Measurements from ENCODE around the gene MT1A.

The MT1A gene

DNA sequence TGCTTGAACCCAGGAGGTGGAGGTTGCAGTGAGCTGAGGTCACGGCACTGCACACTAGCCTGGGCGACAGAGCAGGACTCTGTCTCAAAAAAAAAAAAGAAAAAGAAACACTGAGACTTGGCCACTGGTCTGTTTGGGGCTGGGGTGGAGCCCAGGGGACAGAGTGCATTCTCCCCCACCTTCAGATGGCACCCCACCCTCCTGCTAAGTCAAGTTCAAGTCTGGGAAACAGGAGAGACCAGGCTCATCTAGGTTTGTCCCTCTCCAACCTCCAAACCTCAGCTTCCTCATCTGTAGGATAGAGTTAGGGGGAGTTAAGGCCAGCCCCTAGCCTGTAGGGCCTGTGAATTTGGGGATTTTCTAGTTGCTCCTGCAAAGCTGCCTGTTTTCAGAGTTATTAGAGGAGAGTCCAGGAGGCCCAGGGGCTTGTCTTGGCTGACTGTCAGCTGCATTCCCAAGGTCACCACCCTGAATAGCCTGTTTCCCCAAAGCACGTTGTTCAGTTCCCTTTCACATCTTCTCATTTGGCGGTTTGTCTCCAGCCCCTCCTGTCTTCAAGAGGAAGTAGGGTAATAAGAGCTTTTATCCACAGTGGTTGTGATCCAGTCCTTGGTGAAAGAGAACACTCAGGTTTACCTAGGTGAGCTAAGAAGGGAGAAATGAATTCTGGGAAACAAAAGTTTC is 46.9 kb upstream of the MT1A start:
- TF ChIP-seq ZFP30 (CRISPR knock-in tag; IDR thresholded peaks at IDR 0.05) (no peak), ZNF565 (CRISPR knock-in tag; conservative IDR thresholded peaks at IDR 0.05; ENCODE audit: low read depth) (no peak), SNAI2 (CRISPR knock-in tag; IDR thresholded peaks at IDR 0.05) (no peak)

DNA sequence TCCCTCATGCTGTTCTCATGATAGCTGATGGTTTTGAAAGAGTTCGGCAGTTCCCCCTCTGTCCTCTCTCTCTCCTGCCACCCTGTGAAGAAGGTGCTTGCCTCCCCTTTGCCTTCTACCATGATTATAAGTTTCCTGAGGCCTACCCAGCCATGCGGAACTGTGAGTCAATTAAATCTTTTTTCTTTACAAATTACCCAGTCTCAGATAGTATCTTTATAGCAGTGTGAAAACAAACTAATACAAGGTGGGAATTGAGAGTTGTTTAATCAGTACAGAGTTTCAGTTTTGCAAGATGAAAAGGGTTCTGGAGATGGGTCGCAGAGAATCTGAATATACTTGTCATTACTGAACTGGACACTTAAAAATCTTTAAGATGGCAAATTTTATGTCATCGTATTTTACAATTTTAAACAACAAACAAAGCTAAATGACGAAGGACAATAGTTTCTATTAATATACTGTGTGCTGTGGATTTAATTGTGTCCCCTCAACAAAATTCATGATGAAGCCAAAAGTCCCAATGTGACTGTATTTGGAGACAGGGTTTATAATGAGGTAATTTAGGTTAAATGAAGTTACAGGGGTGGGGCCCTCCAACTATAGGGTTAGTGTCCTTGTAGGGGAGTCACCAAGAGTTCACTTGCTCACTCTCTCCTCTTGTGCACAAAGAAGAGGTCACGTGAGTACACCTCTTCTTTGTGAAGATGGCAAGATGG is 44.7 kb upstream of the MT1A start:
- no peak for ATAC-seq

More for the DNA sequence above, 46.9 kb upstream of the MT1A start:
- ATAC-seq = no peak

DNA sequence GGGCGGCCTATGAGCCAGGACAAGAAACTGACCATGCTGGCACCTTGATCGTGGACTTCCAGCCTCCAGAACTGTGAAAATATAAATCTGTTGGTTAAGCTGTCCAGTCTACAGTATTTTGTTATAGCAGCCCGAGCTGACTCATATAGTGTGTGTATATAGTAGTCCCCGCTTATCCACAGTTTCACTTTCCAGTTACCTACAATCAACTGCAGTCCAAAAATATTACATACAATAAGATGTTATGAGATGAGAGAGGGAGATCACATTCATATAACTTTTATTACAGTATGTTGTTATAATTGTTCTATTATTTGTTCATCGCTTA is 44.2 kb upstream of the MT1A start:
- TF ChIP-seq, protein P1, sequence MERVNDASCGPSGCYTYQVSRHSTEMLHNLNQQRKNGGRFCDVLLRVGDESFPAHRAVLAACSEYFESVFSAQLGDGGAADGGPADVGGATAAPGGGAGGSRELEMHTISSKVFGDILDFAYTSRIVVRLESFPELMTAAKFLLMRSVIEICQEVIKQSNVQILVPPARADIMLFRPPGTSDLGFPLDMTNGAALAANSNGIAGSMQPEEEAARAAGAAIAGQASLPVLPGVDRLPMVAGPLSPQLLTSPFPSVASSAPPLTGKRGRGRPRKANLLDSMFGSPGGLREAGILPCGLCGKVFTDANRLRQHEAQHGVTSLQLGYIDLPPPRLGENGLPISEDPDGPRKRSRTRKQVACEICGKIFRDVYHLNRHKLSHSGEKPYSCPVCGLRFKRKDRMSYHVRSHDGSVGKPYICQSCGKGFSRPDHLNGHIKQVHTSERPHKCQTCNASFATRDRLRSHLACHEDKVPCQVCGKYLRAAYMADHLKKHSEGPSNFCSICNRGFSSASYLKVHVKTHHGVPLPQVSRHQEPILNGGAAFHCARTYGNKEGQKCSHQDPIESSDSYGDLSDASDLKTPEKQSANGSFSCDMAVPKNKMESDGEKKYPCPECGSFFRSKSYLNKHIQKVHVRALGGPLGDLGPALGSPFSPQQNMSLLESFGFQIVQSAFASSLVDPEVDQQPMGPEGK (CRISPR knock-in tag; IDR thresholded peaks at IDR 0.05; ENCODE audit: borderline replicate concordance) = no peak
- TF ChIP-seq ZC3H10 (CRISPR knock-in tag; IDR thresholded peaks at IDR 0.05) = no peak
- TF ChIP-seq ZNF565 (CRISPR knock-in tag; conservative IDR thresholded peaks at IDR 0.05; ENCODE audit: low read depth) = no peak
- no peak for TF ChIP-seq PPARA (CRISPR knock-in tag; IDR thresholded peaks at IDR 0.05; ENCODE audit: borderline replicate concordance)
- TF ChIP-seq TOX (CRISPR knock-in tag; IDR thresholded peaks at IDR 0.05; ENCODE audit: borderline replicate concordance) = no peak
- TF ChIP-seq SNAI2 (CRISPR knock-in tag; IDR thresholded peaks at IDR 0.05) = no peak
- TF ChIP-seq, protein P2, sequence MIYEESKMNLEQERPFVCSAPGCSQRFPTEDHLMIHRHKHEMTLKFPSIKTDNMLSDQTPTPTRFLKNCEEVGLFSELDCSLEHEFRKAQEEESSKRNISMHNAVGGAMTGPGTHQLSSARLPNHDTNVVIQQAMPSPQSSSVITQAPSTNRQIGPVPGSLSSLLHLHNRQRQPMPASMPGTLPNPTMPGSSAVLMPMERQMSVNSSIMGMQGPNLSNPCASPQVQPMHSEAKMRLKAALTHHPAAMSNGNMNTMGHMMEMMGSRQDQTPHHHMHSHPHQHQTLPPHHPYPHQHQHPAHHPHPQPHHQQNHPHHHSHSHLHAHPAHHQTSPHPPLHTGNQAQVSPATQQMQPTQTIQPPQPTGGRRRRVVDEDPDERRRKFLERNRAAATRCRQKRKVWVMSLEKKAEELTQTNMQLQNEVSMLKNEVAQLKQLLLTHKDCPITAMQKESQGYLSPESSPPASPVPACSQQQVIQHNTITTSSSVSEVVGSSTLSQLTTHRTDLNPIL (CRISPR knock-in tag; IDR thresholded peaks at IDR 0.05; ENCODE audit: low read depth) = no peak
- TF ChIP-seq ESRRG (CRISPR knock-in tag; IDR thresholded peaks at IDR 0.05) = no peak
- no peak for TF ChIP-seq BACH2 (CRISPR knock-in tag; IDR thresholded peaks at IDR 0.05; ENCODE audit: borderline replicate concordance)
- TF ChIP-seq ZFP3 (CRISPR knock-in tag; IDR thresholded peaks at IDR 0.05) = no peak
- no peak for TF ChIP-seq ZNF8 (CRISPR knock-in tag; IDR thresholded peaks at IDR 0.05)
- TF ChIP-seq ISL1 (CRISPR knock-in tag; IDR thresholded peaks at IDR 0.05) = no peak
- no peak for TF ChIP-seq ZFP30 (CRISPR knock-in tag; IDR thresholded peaks at IDR 0.05)
- no peak for TF ChIP-seq ZNF70 (CRISPR knock-in tag; IDR thresholded peaks at IDR 0.05)
- no peak for TF ChIP-seq GLIS3 (CRISPR knock-in tag; IDR thresholded peaks at IDR 0.05)
- TF ChIP-seq RARB (CRISPR knock-in tag; IDR thresholded peaks at IDR 0.05) = no peak
- TF ChIP-seq, protein P3, sequence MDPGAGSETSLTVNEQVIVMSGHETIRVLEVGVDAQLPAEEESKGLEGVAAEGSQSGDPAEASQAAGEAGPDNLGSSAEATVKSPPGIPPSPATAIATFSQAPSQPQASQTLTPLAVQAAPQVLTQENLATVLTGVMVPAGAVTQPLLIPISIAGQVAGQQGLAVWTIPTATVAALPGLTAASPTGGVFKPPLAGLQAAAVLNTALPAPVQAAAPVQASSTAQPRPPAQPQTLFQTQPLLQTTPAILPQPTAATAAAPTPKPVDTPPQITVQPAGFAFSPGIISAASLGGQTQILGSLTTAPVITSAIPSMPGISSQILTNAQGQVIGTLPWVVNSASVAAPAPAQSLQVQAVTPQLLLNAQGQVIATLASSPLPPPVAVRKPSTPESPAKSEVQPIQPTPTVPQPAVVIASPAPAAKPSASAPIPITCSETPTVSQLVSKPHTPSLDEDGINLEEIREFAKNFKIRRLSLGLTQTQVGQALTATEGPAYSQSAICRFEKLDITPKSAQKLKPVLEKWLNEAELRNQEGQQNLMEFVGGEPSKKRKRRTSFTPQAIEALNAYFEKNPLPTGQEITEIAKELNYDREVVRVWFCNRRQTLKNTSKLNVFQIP (CRISPR knock-in tag; IDR thresholded peaks at IDR 0.05; ENCODE audit: borderline replicate concordance, low read depth) = no peak
- TF ChIP-seq CSDC2 (CRISPR knock-in tag; IDR thresholded peaks at IDR 0.05) = no peak
- ATAC-seq = no peak

More for the DNA sequence above, 44.7 kb upstream of the MT1A start:
- TF ChIP-seq ARNTL (CRISPR knock-in tag; IDR thresholded peaks at IDR 0.05; ENCODE audit: borderline replicate concordance, low read depth) = no peak
- TF ChIP-seq ZNF70 (CRISPR knock-in tag; IDR thresholded peaks at IDR 0.05) = no peak
- TF ChIP-seq, protein P4, sequence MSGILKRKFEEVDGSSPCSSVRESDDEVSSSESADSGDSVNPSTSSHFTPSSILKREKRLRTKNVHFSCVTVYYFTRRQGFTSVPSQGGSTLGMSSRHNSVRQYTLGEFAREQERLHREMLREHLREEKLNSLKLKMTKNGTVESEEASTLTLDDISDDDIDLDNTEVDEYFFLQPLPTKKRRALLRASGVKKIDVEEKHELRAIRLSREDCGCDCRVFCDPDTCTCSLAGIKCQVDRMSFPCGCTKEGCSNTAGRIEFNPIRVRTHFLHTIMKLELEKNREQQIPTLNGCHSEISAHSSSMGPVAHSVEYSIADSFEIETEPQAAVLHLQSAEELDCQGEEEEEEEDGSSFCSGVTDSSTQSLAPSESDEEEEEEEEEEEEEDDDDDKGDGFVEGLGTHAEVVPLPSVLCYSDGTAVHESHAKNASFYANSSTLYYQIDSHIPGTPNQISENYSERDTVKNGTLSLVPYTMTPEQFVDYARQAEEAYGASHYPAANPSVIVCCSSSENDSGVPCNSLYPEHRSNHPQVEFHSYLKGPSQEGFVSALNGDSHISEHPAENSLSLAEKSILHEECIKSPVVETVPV (CRISPR knock-in tag; IDR thresholded peaks at IDR 0.05) = no peak
- TF ChIP-seq OSR1 (CRISPR knock-in tag; IDR thresholded peaks at IDR 0.05) = no peak

DNA sequence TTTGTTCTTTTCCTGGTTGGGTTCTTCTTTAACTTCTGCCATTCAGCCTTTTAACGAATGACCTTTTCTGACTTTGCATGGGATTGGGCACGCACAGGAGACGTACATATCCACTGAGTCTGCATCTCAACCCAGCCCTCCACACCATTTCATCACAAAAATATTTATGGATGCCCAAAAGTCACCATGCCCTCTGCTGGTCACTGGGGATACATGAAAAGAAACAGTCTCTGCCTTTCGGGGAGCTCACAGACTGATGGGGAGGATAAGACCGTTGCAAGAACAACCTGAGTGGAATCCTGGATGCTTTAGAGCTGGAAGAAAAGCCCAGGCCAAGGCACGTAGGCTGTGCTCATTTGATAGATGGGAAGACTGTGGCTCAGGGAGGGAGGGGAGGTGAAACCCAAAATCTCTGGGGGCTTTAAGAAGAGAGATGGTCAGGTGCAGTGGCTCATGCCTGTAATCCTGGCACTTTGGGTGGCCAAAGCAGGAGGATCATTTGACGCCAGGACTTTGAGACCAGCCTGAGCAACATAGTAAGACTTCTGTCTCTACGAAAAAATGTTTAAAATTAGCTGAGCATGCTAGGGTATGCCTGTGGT is 38.0 kb upstream of the MT1A start:
- ATAC-seq = peak; percentile 95
- TF ChIP-seq ZNF8 (CRISPR knock-in tag; IDR thresholded peaks at IDR 0.05) (no peak), ZFP3 (CRISPR knock-in tag; IDR thresholded peaks at IDR 0.05) (no peak), TOX (CRISPR knock-in tag; IDR thresholded peaks at IDR 0.05; ENCODE audit: borderline replicate concordance) (no peak), RARB (CRISPR knock-in tag; IDR thresholded peaks at IDR 0.05) (no peak), ISL1 (CRISPR knock-in tag; IDR thresholded peaks at IDR 0.05) (no peak), ARNTL (CRISPR knock-in tag; IDR thresholded peaks at IDR 0.05; ENCODE audit: borderline replicate concordance, low read depth) (no peak), OSR1 (CRISPR knock-in tag; IDR thresholded peaks at IDR 0.05) (no peak), ESRRG (CRISPR knock-in tag; IDR thresholded peaks at IDR 0.05) (no peak)
- TF ChIP-seq, protein P2 (CRISPR knock-in tag; IDR thresholded peaks at IDR 0.05; ENCODE audit: low read depth) = no peak
- TF ChIP-seq, protein P4 (CRISPR knock-in tag; IDR thresholded peaks at IDR 0.05) = no peak
- TF ChIP-seq, protein P5, sequence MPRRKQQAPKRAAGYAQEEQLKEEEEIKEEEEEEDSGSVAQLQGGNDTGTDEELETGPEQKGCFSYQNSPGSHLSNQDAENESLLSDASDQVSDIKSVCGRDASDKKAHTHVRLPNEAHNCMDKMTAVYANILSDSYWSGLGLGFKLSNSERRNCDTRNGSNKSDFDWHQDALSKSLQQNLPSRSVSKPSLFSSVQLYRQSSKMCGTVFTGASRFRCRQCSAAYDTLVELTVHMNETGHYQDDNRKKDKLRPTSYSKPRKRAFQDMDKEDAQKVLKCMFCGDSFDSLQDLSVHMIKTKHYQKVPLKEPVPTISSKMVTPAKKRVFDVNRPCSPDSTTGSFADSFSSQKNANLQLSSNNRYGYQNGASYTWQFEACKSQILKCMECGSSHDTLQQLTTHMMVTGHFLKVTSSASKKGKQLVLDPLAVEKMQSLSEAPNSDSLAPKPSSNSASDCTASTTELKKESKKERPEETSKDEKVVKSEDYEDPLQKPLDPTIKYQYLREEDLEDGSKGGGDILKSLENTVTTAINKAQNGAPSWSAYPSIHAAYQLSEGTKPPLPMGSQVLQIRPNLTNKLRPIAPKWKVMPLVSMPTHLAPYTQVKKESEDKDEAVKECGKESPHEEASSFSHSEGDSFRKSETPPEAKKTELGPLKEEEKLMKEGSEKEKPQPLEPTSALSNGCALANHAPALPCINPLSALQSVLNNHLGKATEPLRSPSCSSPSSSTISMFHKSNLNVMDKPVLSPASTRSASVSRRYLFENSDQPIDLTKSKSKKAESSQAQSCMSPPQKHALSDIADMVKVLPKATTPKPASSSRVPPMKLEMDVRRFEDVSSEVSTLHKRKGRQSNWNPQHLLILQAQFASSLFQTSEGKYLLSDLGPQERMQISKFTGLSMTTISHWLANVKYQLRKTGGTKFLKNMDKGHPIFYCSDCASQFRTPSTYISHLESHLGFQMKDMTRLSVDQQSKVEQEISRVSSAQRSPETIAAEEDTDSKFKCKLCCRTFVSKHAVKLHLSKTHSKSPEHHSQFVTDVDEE (CRISPR knock-in tag; IDR thresholded peaks at IDR 0.05) = no peak
